WTC11 (cell line): ENCODE measurements around the gene SMARCAD1. TPM values are rescaled to one million over a fixed set of nuclear protein-coding genes. Genes with fewer than 3 reads are reported as not detected.
A peak's percentile ranks its signal among the peaks of the same experiment; 100 is the strongest.
"Not testable (repeated sequence)": the region's sequence is repeated elsewhere in the genome, so short reads cannot be mapped to it uniquely, and the experiment has no call there.

Experiments used
- ATAC-seq: fragments of 200-7000 bp; cut with Tn5 transposase; 2 replicates; pipeline ENCODE4 v1.10.0; 2021; ENCODE audit warnings: mild to moderate bottlenecking, moderate library complexity
- CTCF ChIA-PET: fragments of 300-600 bp; sonication (Branson Sonifier 250); formaldehyde crosslinking; loops from one replicate; lab custom pipeline; 2021; ENCODE audit warnings: antibody characterized with exemption; lab: Charles Lee
- POLR2A ChIA-PET: fragments of 350-600 bp; sonication (Branson Sonifier 250); formaldehyde crosslinking; loops from one replicate; lab custom pipeline; 2021; ENCODE audit warnings: antibody characterized with exemption; lab: Charles Lee
- DNase-seq: peaks from one replicate; pipeline ENCODE4 v3.0.0; 2021; ENCODE audit warnings: low spot score
- H3K27ac Mint-ChIP-seq: 2 replicates; pipeline ENCODE4 v1.8.0; 2021; ENCODE audit warnings: mixed read lengths
- H3K27me3 Mint-ChIP-seq: 2 replicates; pipeline ENCODE4 v1.8.0; 2021; ENCODE audit warnings: low read depth, mild to moderate bottlenecking, moderate library complexity, mixed read lengths
- H3K36me3 Mint-ChIP-seq: 2 replicates; pipeline ENCODE4 v1.8.0; 2021; ENCODE audit warnings: mixed read lengths
- H3K4me1 Mint-ChIP-seq: 2 replicates; pipeline ENCODE4 v1.8.0; 2022; ENCODE audit warnings: mixed read lengths
- H3K4me3 Mint-ChIP-seq: 2 replicates; pipeline ENCODE4 v1.8.0; 2021; ENCODE audit warnings: mild to moderate bottlenecking, moderate library complexity, mixed read lengths
- H3K9me3 Mint-ChIP-seq: 2 replicates; pipeline ENCODE4 v1.8.0; 2021; ENCODE audit warnings: mixed read lengths
- AFF4 ChIP-seq: sonication (generic); formaldehyde crosslinking; IDR thresholded peaks from 2 replicates; pipeline ENCODE4 v1.8.1; 2023; ENCODE audit warnings: mild to moderate bottlenecking, missing genetic modification reagents, borderline replicate concordance
- CBFB ChIP-seq: sonication (generic); formaldehyde crosslinking; IDR thresholded peaks from 2 replicates; pipeline ENCODE4 v1.8.1; 2022; ENCODE audit warnings: mild to moderate bottlenecking, low read depth, missing genetic modification reagents
- CREB1 ChIP-seq: sonication (generic); formaldehyde crosslinking; IDR thresholded peaks from 2 replicates; pipeline ENCODE4 v1.8.0; 2023; ENCODE audit warnings: mild to moderate bottlenecking, missing genetic modification reagents
- ESRRA ChIP-seq: sonication (generic); formaldehyde crosslinking; IDR thresholded peaks from 2 replicates; pipeline ENCODE4 v1.8.1; 2022; ENCODE audit warnings: mild to moderate bottlenecking, missing genetic modification reagents, borderline replicate concordance
- FOXP1 ChIP-seq: sonication (generic); formaldehyde crosslinking; IDR thresholded peaks from 2 replicates; pipeline ENCODE4 v1.8.0; 2022; ENCODE audit warnings: missing genetic modification reagents, mild to moderate bottlenecking, moderate library complexity, borderline replicate concordance
- GABPB1 ChIP-seq: sonication (generic); formaldehyde crosslinking; IDR thresholded peaks from 2 replicates; pipeline ENCODE4 v1.8.1; 2023; ENCODE audit warnings: mild to moderate bottlenecking, missing genetic modification reagents
- GRHL2 ChIP-seq: fragments of 250-450 bp; sonication (Bioruptor Pico); IDR thresholded peaks from 2 replicates; pipeline ENCODE4 v1.8.0; 2022; ENCODE audit warnings: mild to moderate bottlenecking, moderate library complexity; ENCODE audit not compliant: insufficient replicate concordance, severe bottlenecking
- HMGXB4 ChIP-seq: sonication (generic); formaldehyde crosslinking; IDR thresholded peaks from 2 replicates; pipeline ENCODE4 v1.8.1; 2023; ENCODE audit warnings: mild to moderate bottlenecking, moderate library complexity, missing genetic modification reagents
- IRF2 ChIP-seq: sonication (generic); formaldehyde crosslinking; IDR thresholded peaks from 2 replicates; pipeline ENCODE4 v1.8.0; 2022; ENCODE audit warnings: low read depth, missing genetic modification reagents, borderline replicate concordance
- JUN ChIP-seq: sonication (generic); formaldehyde crosslinking; IDR thresholded peaks from 2 replicates; pipeline ENCODE4 v1.8.0; 2023; ENCODE audit warnings: mild to moderate bottlenecking, missing genetic modification reagents
- MYBL2 ChIP-seq: sonication (generic); formaldehyde crosslinking; IDR thresholded peaks from 2 replicates; pipeline ENCODE4 v1.8.1; 2023; ENCODE audit warnings: mild to moderate bottlenecking, moderate library complexity, missing genetic modification reagents
- NFYB ChIP-seq: sonication (generic); formaldehyde crosslinking; conservative IDR thresholded peaks from 2 replicates; pipeline ENCODE4 v1.8.0; 2022; ENCODE audit warnings: low read depth, missing genetic modification reagents
- RELA ChIP-seq: sonication (generic); formaldehyde crosslinking; IDR thresholded peaks from 2 replicates; pipeline ENCODE4 v1.8.1; 2022; ENCODE audit warnings: missing genetic modification reagents, mild to moderate bottlenecking, borderline replicate concordance
- SOX15 ChIP-seq: fragments of 250-450 bp; sonication (Bioruptor Pico); IDR thresholded peaks from 2 replicates; pipeline ENCODE4 v1.9.0; 2021; ENCODE audit warnings: mild to moderate bottlenecking
- TEAD4 ChIP-seq: sonication (generic); formaldehyde crosslinking; IDR thresholded peaks from 2 replicates; pipeline ENCODE4 v1.8.0; 2022; ENCODE audit warnings: mild to moderate bottlenecking, missing genetic modification reagents
- ZNF425 ChIP-seq: fragments of 250-450 bp; sonication (Bioruptor Pico); conservative IDR thresholded peaks from 2 replicates; pipeline ENCODE4 v1.9.0; 2021; ENCODE audit warnings: mild to moderate bottlenecking
- total RNA-seq: library from RNA; stranded (reverse); gene quantifications from 3 replicates; pipeline ENCODE4 v1.2.3, GENCODE V29; 2021

Gene SMARCAD1
- total RNA-seq, 1 experiment from 2014 or later = 48.9 TPM

- DNase-seq (no peak), ATAC-seq (no peak)
- ChIA-PET POLR2A (no interaction called here), CTCF (no interaction called here)
- Mint-ChIP-seq H3K27me3 (no peaks in the 10 kb centered on the region), H3K27ac (peak overlapping the region; percentile 17), H3K4me1 (no peaks in the 10 kb centered on the region), H3K9me3 (no peaks in the 10 kb centered on the region), H3K4me3 (no peak overlapping the region), H3K36me3 (peaks cover 56% of the 10 kb centered on the region)
- TF ChIP-seq CREB1 (CRISPR knock-in tag) = no peak
- TF ChIP-seq GRHL2 (CRISPR knock-in tag) = no peak
- no peak for TF ChIP-seq SOX15 (CRISPR knock-in tag)
- TF ChIP-seq CBFB = no peak
- no peak for TF ChIP-seq RELA (CRISPR knock-in tag)
- TF ChIP-seq ESRRA (CRISPR knock-in tag) = no peak
- no peak for TF ChIP-seq HMGXB4
Measured at GRCh38 chr4:94285666-94286065, 78.0 kb downstream of the SMARCAD1 start.

GRCh38 chr4:94290245-94290644 lies 82.6 kb downstream of the SMARCAD1 start:
- CTCF ChIA-PET = no interaction called here
- H3K36me3 Mint-ChIP-seq = peaks cover 23% of the 10 kb centered on the region
- H3K4me1 Mint-ChIP-seq = no peaks in the 10 kb centered on the region
- no peaks in the 10 kb centered on the region for H3K27me3 Mint-ChIP-seq
- no peak for DNase-seq
- no peak overlapping the region for H3K27ac Mint-ChIP-seq
- ATAC-seq = no peak
- POLR2A ChIA-PET = no interaction called here
- H3K9me3 Mint-ChIP-seq = no peaks in the 10 kb centered on the region
- no peak for TF ChIP-seq MYBL2
- TF ChIP-seq JUN (CRISPR knock-in tag) = no peak
- no peak for TF ChIP-seq TEAD4 (CRISPR knock-in tag)
- no peak for TF ChIP-seq RELA (CRISPR knock-in tag)
- H3K4me3 Mint-ChIP-seq = no peak overlapping the region

- H3K9me3 Mint-ChIP-seq, POLR2A ChIA-PET, ATAC-seq, CTCF ChIA-PET, H3K4me1 Mint-ChIP-seq, H3K36me3 Mint-ChIP-seq, H3K4me3 Mint-ChIP-seq, DNase-seq, H3K27me3 Mint-ChIP-seq: not testable (repeated sequence)
- peak overlapping the region; percentile 54; the same call in 1 of the 2 replicates for H3K27ac Mint-ChIP-seq
Measured at GRCh38 chr4:94293981-94294380, 86.3 kb downstream of the SMARCAD1 start.

- POLR2A ChIA-PET, H3K27ac Mint-ChIP-seq, H3K9me3 Mint-ChIP-seq, H3K4me3 Mint-ChIP-seq, DNase-seq, H3K4me1 Mint-ChIP-seq, H3K27me3 Mint-ChIP-seq, CTCF ChIA-PET, ATAC-seq, H3K36me3 Mint-ChIP-seq: not testable (repeated sequence)
Measured at GRCh38 chr4:94295473-94295872, 87.8 kb downstream of the SMARCAD1 start.

GRCh38 chr4:94298725-94299252 lies 91.1 kb downstream of the SMARCAD1 start:
- ChIA-PET CTCF (no interaction called here), POLR2A (no interaction called here)
- DNase-seq (no peak), ATAC-seq (no peak)
- Mint-ChIP-seq H3K4me1 (no peaks in the 10 kb centered on the region), H3K27me3 (no peaks in the 10 kb centered on the region), H3K36me3 (no peaks in the 10 kb centered on the region), H3K9me3 (no peaks in the 10 kb centered on the region), H3K4me3 (no peak overlapping the region), H3K27ac (no peak overlapping the region)
- TF ChIP-seq IRF2 (no peak), GABPB1 (CRISPR knock-in tag) (peak; percentile 35; the same call in 1 of the 2 replicates)

GRCh38 chr4:94302191-94302590 lies 94.5 kb downstream of the SMARCAD1 start:
- CTCF ChIA-PET = no interaction called here
- no peaks in the 10 kb centered on the region for H3K9me3 Mint-ChIP-seq
- no peak overlapping the region for H3K27ac Mint-ChIP-seq
- POLR2A ChIA-PET = no interaction called here
- DNase-seq = no peak
- no peaks in the 10 kb centered on the region for H3K36me3 Mint-ChIP-seq
- no peak overlapping the region for H3K4me3 Mint-ChIP-seq
- no peaks in the 10 kb centered on the region for H3K27me3 Mint-ChIP-seq
- H3K4me1 Mint-ChIP-seq = peaks cover 7% of the 10 kb centered on the region
- no peak for ATAC-seq
- TF ChIP-seq RELA (CRISPR knock-in tag) (no peak), AFF4 (no peak), ZNF425 (CRISPR knock-in tag) (no peak), ESRRA (CRISPR knock-in tag) (no peak), SOX15 (CRISPR knock-in tag) (no peak), NFYB (CRISPR knock-in tag) (no peak), FOXP1 (no peak), CBFB (no peak)
